Stimulated activated CD4-positive, alpha-beta T cell treated with anti-CD3 and anti-CD28 coated beads, TNF-alpha, amount 100 ng/mL, for 1 hour (primary cell): ENCODE results near the gene MPST.

ENCODE experiments used
- DNase-seq, 3 donors: peaks; one replicate each; pipeline ENCODE4 v3.0.0-alpha.2; 2020; ENCODE audit warnings: low read depth in 3 of 3, low spot score in 1 of 3

Gene MPST

GRCh38 chr22:37000676-37001534 lies 18.6 kb upstream of the MPST start:
- DNase-seq, result no peak

GRCh38 chr22:37001826-37002225 lies 17.7 kb upstream of the MPST start:
- DNase-seq, result no peak

GRCh38 chr22:37002633-37003032 lies 16.9 kb upstream of the MPST start:
- DNase-seq, result no peak

DNA sequence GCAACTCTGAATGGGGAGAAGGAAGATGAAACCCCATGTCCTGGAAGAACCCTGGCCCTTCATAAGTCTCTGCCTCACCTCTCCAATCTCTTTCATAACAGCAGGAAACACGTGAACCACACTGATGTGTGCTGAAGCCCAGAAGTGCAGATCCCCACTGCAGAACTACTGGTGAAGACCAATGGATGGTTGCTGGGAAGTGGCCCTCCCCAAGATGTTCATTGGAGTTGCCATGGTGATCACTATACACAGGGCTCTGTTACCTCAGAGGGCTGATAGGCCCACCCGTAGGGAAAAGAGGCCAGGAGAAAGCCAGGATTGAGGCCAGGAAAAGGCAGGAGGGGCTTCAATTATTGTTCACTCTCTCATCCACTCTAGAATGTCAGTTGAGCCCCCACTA lies 11.9 kb upstream of the MPST start:
- no peak for DNase-seq

DNA sequence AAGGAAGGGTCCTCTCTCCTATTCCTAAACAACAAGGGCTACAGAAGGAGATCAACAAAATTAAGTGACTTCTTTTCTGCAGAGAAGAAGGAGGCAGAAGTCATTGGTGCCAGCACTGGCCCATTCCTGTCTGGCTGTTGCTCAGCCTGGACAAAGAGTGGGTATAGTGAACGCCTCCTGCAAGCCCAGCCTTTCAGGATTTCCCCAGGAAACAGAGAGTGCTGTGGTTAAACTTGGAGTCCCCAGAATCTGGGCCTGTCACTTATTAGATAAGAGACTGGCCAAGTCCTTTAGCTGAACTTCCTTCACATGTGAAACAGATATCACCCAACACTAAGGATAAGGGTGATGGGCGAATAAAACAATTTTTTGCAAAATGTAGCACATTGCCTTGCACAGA lies 11.2 kb upstream of the MPST start:
- DNase-seq, result no peak

- DNase-seq, result no peak
Observed at GRCh38 chr22:37009490-37009889, 10.1 kb upstream of the MPST start.

DNA sequence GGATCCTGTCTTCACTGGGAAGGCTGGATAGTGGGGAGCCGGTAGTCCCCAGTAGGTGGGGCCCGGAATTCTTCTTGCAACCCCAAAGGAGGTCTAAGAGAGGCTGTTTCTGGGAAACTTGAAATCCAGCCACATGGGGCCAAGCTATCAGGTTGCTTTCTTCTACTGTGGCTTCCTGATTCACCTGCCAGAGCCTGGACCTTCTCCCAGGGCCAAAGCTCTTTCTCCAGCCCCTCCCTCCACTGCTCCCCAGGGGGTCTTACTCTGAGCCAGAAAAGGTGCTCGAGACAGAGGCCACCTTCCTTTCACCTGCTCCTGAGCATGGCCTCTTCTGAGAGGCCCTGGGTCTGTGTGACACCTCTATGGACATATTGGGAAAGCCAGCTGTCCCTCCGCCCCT lies 9.4 kb upstream of the MPST start:
- no peak for DNase-seq

DNA sequence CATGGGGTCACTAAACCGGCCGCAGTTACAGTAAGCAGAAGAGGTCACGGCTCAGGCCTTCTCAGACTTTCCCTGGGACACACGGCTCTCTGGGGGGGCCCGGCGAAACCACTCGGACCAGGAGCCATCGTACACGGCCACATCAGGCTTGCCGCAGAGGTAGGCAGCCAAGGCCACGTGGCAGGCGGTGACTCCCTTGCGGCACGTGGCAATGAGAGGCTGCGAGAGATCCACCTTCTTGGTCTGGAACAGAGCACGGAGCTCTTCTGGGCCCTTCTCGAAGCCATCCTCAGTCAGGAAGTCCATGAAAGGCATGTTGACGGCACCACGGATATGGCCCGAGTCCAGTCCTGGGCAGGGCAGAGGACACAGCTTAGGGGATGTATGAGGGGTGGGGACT lies 8.6 kb upstream of the MPST start:
- DNase-seq, result no peak

GRCh38 chr22:37011472-37011871 lies 8.1 kb upstream of the MPST start:
- no peak for DNase-seq

GRCh38 chr22:37012262-37012904 lies 7.2 kb upstream of the MPST start:
- no peak for DNase-seq

GRCh38 chr22:37012956-37013355 lies 6.6 kb upstream of the MPST start:
- DNase-seq, result no peak

GRCh38 chr22:37014415-37014806 lies 5.1 kb upstream of the MPST start:
- DNase-seq, result no peak

DNA sequence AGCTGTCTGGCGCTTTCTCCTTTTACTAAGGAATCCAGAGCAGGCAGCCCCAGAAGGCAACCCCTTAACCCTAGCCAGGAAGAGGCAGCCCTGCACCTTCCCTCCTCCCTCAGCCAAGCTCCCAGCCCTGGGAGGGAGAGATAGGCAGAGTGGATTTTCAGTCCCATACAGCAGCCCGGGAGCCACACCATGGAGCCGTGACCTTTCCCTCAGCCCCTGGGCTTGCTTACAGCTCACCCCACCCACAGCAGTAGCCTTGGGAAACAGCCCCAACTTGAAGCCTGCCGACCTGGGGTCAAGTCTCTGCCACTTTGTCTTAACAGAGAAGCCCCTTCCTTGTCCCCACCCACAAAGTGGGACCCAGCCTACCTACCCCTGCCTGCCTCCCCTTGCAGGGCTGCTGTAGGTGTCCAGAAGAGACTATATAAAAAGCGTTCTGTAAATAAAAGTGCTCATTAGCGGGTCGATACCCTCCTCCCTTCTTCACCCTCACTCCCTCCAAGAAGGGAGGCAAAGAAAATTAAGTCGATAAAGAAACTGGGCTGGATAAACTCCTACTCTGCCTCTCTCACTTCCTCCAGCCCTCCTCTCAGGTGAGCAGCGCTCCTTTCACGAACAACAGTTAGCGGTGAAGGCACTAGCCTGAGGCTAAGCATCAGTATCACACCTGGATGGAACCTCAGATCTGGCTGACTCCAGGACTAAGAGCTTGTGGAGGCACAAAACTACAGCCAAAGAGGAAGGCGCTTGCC lies 4.5 kb upstream of the MPST start:
- DNase-seq, result no peak

DNA sequence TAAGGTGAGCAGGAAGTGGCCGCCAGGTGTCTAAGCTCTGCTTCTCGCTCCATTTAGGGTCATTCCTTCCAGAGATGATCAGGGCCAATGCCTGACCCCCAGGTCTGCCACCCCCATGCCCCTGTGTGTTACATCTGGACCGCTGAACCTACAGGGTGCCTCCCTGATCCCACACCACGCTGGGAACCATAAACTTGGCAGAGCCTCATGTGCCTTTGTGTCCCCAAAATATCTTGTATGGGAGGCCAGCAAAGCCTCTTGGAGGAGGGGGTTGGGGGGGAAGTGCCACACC lies 4.0 kb upstream of the MPST start:
- DNase-seq, result no peak

DNA sequence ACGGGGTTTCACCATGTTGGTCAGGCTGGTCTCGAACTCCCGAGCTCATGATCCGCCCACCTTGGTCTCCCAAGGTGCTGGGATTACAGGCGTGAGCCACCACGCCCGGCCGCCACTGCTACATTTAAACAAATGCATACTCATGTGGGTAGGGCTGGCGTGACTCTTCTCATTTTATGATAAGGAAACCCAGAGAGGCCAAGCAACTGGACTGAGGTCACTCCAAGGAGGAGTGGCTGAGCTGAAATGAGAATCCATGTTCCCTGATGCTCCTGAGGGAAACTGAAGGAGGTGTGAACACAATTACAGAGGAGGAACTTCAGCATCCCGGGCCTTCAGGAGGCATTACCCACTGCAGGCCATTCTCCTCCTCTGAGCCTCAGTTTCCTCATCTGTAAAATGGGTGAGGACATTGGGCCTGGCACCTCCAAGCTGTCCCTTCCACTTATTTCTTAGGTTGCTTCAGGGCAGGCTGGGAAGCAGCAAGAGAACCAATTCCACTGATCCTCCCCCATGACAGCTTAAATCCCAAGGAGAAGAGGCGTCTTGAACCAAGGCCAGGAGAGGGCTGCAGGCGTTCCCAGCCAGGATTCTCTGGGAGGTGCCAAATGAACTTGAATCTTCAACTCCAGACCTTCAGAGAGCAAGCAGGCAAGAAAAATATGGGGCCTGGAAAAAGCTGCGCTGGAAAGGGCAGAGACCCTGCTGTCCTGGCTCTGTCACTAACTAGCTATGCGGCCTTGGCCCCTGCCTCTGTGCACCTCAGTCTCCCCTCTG lies 3.2 kb upstream of the MPST start:
- no peak for DNase-seq

GRCh38 chr22:37017356-37017755 lies 2.2 kb upstream of the MPST start:
- DNase-seq, result no peak

DNA sequence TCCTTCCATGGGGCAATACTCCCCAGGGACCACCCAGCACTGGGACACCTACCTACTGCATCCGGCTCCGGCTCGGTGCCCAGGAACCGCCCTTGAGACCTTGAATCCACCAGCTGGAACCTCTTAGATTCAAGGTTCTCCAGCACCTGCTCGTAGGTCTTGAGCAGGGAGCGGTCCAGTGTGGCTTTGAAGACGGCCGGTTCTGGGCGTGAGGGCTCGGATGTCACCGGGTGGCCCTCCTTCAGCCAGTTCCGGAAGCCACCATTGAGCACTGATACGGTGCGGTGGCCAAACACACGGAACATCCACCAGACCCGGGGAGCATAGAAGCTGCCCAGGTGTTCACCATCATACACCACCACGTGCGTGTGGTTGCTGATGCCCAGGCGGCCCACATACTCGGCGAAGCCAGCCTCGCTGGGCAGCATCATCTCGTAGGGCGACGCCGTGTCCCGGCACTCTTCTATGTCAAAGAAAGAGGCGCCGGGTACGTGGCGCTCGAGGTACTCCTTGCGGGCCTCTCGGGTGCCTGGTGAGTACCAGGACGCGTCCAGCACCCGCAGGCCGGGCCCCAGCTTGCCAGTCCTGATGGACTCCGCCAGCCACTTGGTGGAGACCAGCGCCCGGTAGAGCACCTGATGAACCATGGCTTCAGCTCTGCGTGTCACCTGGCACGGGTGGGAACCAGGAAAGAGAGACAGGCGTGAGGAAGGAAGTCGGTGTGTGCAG lies 1.3 kb upstream of the MPST start:
- DNase-seq, result no peak

- no peak for DNase-seq
Observed at GRCh38 chr22:37018815-37019308, 680 bp upstream of the MPST start.

DNA sequence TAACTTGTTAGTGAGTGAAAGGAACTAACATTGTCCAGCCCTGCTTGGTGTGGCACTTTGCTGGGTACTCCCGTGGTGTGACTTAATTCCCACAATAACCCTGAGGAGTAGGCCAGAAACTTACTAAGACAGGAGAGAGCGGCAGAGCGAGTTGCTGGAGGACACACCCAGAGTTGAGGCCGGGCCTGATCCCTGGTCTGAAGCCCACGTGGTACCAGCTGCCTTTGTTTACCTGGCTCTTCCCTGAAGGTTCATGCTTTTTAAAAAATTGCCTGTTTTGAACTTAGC lies 594 bp downstream of the MPST start:
- no peak for DNase-seq

GRCh38 chr22:37021041-37021440 lies 1.5 kb downstream of the MPST start:
- no peak for DNase-seq
